ENCODE data around the gene FAM98C.

DNA sequence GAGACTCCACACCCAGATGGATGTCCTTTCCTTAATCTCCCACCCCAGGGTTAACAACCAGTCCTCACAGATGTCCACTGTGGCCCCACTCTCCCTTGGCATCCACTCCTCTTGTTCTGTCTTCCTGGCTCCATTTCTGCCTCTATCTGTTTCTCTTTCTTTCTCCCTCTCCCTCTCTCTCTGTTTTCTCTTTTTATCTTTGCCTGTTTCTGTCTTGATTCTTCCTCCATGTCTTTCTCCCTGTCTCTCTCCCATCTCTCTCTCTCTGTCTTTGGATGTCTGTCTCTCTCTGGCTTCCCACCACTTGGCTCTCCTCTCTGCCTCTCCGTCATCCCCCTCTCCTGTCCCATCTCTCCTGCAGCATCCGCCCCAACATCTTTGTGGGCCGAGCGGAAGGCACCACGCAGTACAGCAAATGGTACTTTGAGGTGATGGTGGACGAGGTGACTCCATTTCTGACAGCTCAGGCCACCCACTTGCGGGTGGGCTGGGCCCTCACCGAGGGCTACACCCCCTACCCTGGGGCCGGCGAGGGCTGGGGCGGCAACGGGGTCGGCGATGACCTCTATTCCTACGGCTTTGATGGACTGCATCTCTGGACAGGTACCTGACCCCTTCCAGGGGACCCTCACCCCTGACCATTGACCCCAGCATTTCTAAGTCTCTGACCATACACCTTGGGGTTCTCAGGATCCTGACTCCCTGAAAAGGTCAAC is 55.0 kb downstream of the FAM98C start:
- TF ChIP-seq, protein P1, sequence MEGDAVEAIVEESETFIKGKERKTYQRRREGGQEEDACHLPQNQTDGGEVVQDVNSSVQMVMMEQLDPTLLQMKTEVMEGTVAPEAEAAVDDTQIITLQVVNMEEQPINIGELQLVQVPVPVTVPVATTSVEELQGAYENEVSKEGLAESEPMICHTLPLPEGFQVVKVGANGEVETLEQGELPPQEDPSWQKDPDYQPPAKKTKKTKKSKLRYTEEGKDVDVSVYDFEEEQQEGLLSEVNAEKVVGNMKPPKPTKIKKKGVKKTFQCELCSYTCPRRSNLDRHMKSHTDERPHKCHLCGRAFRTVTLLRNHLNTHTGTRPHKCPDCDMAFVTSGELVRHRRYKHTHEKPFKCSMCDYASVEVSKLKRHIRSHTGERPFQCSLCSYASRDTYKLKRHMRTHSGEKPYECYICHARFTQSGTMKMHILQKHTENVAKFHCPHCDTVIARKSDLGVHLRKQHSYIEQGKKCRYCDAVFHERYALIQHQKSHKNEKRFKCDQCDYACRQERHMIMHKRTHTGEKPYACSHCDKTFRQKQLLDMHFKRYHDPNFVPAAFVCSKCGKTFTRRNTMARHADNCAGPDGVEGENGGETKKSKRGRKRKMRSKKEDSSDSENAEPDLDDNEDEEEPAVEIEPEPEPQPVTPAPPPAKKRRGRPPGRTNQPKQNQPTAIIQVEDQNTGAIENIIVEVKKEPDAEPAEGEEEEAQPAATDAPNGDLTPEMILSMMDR (IDR thresholded peaks at IDR 0.05), result no peak
- TF ChIP-seq POLR2A (IDR thresholded peaks at IDR 0.05) (no peak), EP300 (IDR thresholded peaks at IDR 0.05) (no peak)

All from gastroesophageal sphincter (tissue), 3 donors.